Activated gamma-delta T cell treated with Interleukin-2 at 50 U/mL for 16 hours (primary cell): Measurements from ENCODE around the gene ICE2.

Experiments
- DNase-seq: peaks from one replicate; pipeline ENCODE4 v3.0.0-alpha.2; 2020

The ICE2 gene, protein sequence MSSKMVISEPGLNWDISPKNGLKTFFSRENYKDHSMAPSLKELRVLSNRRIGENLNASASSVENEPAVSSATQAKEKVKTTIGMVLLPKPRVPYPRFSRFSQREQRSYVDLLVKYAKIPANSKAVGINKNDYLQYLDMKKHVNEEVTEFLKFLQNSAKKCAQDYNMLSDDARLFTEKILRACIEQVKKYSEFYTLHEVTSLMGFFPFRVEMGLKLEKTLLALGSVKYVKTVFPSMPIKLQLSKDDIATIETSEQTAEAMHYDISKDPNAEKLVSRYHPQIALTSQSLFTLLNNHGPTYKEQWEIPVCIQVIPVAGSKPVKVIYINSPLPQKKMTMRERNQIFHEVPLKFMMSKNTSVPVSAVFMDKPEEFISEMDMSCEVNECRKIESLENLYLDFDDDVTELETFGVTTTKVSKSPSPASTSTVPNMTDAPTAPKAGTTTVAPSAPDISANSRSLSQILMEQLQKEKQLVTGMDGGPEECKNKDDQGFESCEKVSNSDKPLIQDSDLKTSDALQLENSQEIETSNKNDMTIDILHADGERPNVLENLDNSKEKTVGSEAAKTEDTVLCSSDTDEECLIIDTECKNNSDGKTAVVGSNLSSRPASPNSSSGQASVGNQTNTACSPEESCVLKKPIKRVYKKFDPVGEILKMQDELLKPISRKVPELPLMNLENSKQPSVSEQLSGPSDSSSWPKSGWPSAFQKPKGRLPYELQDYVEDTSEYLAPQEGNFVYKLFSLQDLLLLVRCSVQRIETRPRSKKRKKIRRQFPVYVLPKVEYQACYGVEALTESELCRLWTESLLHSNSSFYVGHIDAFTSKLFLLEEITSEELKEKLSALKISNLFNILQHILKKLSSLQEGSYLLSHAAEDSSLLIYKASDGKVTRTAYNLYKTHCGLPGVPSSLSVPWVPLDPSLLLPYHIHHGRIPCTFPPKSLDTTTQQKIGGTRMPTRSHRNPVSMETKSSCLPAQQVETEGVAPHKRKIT

DNA sequence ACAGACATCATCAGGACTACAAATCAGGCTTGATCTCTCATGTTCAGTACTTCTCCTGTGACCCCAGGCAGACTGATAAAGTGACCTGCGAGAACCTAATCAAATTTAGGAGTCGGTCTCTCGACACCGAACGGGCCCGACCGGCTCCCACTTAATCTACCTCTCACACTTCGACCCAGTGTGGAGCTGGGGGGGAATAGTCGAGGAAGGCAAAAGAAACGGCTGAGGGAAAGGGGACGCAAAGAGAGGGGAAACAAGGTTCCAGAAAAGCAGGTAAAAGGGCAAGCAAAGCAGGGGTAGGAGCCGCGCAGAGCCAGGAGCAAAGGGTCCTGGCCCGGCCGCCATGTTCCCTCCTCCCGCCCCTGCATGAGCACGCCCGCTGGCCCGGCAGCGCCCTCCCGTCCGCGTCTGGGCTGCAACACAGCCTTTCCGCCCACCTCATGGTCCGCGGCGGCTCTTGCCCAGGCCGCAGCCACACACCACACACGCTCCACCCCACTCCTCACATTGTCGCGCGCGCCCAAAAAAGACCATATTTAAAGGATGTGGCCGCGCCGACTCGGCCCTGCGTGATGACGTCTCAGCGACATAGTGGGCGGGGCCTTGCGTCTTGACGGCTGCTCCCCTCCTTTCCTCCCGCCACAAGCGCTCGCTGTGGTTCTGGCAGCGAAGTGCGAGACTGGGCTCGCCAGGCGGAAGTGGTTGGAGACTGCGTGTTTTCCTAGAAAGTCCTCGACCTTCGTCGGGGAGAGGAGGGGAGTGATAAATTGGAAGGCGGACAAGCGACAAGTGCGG, at the start of gene ICE2:
TSS of gene ICE2 (minus strand) at position 577 of the 795 bp plus-strand sequence. CDS start 1,165 bp downstream, outside the sequence.
- DNase-seq = peak; percentile 96

DNA sequence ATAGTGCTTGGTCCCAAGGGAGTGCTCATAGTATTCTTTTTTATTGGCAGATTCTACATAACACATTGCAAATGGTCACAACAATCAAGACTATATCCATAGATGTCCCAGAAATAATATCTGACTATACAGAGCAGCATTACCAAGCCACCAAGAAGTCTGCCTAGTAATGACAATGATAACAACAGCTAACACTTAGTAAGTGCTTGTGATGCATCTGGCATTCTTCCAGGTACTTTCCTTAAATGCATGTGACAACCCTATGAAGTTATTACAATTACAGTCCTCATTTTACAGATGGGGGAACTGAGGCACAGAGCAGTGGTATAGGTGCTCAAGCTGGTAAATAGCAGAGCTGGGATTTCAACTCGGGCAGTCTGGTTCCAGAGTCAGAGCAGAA, 49.6 kb upstream of the ICE2 start:
- no peak for DNase-seq

DNA sequence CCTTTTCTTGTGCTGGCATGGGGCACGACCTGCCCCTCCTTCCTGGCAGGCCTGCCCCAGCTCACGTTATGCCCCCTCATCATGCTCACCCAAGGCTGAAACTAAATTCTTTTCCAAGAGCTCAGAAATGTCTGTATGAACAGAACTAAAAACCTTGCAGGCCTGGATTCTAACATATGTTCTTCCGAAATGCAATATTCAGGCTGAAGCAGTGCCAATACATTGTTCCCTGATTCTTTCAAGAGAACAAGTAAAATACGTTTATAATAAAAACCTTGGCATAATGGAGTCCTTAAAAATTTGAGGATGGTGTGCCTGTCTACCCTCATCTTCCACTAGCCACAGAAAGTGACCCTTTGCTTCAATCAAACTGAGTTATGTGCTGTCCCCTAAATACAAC, 48.5 kb upstream of the ICE2 start:
- DNase-seq = no peak

DNA sequence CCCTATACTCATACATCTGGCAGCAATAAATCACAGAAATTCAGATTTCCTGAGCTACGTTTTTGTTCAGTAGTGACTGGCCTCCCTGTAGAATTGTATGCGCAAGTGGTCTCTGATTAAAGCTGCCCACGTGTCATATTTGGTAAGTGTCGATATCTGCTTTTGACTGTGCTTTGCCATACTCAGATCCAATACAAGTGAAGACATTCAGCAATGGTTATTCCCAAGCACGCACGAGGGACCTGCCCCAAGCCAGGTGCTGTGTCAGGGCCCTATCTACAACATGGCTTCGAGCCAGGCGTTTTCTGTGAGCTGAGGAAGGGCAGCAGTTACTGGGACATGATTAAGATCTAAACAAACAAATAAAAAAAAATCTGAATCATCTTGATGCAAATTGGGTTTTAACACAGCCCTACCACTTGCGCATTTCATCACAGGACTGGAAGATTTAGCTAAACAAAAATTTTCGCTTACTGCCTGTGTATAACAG, 47.2 kb upstream of the ICE2 start:
- peak; percentile 37 for DNase-seq

DNA sequence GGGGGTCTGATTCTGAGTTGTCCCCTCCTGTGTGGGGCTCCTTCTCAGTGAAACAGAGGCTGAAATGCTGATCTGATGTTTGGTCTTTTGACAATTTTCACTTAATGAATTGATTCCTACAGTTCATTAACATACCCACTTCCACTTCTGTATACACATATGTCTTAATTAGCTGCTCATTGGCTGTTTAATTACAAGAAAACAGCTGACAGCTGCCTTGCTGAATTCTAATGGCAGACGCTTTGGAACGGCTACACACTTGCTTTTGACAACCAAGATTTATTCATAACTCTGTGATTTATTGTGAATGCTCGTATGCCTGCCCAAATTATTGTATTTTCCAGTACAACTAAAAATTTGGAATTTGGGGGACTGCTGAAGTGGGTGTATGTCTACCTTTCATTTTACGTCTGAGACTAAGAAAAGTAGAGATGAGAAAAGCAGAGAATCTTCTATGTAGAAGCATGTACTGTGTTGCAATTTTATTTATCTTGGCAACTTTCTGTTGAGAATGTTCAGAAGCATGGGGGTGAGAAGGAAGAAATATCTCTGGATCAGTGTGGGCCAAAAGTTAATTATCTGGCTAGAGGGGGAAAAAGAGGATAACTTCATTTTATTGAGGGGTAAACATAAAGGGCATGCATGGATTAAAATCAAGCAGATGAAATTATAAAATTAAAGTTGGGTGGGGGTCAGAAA, 46.5 kb upstream of the ICE2 start:
- no peak for DNase-seq

DNA sequence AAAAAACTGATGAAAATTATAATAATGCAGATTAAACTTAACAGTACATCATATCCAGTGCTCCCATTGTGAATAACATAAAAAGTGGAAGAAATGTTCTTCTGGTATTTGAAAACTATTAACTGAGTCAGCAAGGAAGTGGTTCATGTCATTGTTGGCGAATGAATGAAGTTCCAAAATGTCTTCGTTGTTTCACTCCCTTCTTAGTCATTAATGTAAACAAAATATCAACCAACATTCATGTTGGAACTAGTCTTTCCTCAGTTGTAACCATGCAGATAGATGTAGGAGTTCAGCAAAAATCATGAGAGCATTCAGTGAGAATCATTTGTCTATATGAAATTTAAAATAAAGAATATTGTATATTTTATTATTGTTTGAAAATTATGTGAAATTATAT, 44.1 kb upstream of the ICE2 start:
- DNase-seq = no peak

DNA sequence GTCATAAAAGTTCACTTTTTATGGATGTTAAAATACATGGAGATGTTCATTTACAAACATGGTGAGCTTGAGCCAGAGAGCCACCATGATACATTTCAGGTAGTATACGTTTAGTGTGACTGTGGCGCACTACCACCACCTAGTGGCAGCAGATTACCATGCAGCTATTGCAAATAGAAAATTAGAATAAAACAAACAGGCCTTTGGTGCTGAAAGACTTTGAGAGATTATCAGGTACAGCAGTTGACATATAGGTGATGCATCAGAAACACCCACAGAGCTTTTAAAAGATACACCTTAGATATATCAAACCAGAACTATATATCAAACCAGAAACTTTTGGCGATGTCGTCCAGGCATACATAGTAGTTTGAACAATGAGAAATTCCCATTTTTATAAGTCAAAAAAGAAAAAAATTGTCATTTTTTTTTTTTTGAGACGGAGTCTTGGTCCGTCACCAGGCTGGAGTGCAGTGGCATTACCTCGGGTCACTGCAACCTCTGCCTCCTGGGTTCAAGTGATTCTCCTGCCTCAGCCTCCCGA, 42.0 kb upstream of the ICE2 start:
- peak; percentile 76 for DNase-seq

DNA sequence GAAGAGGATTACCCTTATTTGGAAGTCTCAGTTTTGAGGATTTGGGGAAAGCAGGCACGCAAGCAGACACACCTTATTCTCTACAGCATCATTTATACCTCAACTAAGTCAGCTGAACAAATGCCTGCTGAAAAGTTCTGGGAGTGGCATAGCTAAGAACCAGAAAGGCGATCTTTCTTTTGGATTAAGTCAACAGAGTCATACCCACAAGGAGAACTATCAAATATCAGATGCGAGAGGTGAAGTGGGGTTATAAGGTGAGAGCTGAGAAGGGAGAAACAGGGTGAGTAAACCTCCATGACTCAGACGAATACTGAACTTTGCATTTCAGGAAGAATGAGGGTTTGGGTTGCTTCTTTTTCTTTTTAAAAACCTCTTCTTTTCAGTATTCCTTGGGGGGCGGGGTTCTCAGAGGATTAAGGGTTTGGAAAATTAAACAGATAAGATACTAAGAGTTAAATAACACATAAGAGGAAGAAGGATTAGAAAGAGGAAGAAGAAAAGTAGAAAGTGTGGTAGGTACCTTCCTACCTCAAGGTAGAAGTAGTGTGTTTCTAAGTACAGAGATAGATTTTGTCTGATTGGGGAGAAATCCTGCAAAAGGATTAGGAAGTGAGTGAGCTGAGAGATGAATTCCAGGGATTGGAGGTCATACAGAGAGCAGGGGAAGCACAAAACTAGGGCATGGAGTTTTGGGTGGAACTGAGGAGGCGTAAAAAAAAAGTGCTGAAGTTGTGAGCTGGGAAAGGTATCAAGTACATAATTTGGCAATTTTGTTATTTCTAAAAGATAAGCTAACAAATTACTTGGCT, 41.3 kb upstream of the ICE2 start:
- DNase-seq = no peak

DNA sequence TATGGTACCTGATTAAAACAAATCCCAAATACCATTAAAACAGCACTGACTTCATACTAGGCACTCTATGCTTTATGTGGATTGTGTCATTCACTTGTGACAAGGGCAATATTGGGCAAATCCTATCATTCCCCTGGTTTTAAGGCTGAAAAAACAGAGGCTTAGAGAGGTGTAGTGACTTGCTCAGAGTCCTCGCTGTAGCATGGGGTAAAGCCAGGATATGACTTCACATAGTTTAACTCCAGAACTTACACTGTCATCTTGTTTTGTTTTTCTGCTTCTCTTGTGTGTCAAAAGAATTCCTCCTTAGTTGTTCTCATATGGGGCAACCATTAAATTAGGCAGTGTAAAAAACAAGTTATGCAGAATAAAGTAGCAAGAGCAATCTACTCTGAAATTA, 40.3 kb upstream of the ICE2 start:
- no peak for DNase-seq

DNA sequence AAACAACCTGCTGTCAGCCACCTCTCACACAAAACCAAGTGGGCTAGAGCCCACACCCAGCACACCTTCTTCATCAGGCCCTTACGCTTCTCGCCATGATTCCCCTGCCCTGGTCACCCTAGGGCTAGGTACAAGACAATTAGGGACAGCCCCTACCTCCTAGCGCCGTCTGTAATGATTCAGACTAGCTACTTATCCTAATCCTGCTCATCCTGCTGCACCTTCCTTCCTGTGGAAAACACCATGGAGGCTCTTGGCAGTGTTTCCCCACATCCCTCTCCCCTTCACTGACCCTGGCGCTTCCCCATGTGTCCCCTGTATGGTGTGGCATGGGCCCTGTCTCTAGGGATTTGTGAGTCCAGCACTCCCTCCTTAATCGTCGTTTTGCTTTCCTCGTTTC, 39.6 kb upstream of the ICE2 start:
- DNase-seq = no peak

DNA sequence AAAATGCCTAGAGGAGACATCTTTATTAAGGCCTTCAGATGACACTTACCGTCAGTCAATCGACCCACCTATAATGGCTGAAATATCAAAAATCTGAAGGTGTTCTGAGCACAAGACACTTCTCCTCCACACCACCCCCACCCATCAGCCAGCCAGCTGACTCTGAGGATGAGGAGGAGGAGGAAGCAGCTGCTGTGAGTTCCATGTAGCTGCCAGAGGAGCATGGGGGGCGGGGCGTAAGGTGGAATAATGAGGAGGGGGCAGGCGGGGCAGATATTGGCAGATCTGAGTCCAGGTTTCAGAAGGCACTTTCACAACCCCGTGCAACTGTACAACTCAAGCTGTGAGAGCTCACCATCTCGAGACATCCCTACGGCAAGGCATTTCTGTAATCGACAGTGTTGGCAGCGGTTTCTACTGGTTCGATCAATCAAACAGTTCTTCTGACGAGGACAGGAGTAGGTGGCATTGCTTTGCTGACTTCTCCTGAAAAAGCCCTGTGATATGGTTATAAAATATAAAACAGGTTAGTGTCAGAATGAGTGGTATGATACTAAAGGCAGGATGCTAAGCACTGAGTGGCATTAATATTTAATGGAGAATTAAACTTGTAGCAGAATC, 35.4 kb upstream of the ICE2 start:
- no peak for DNase-seq

DNA sequence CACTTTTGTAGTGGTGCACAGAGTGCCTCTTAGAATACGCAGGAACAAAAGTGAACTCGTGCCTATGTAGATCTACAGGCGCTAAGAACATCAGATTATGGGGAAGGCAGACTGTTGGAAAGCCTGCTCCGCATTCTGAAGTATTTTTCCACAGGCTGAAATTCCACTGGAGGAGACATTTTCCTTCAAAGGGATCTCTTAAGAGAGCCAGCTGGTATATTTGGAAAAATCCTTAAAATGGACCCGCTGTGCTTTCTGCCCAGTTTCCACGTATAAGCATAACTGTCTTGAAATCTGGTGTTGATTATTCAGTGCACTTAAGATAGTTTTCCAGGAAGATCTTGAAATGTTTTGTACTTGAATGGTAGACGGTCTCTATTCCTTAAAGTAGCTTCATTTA, 34.7 kb upstream of the ICE2 start:
- DNase-seq = no peak

DNA sequence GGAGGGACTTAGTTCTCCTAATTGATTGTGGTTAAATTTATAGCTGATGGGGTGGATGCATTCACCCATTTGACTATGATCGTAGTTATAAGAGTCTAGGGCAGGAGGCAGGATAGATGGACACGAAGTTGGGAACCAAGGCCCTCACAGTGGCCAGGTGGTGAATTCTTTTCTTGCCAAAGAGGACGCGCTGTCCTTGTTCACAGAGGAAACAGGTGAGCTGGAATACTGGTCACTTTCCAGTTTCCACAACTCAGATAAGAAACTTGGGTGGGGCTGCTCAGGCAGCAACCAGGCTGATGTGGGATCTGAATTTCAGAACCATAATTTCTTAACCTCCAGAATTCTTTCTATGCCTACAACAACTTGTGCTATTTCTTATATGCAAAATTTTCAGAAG, 34.0 kb upstream of the ICE2 start:
- no peak for DNase-seq

DNA sequence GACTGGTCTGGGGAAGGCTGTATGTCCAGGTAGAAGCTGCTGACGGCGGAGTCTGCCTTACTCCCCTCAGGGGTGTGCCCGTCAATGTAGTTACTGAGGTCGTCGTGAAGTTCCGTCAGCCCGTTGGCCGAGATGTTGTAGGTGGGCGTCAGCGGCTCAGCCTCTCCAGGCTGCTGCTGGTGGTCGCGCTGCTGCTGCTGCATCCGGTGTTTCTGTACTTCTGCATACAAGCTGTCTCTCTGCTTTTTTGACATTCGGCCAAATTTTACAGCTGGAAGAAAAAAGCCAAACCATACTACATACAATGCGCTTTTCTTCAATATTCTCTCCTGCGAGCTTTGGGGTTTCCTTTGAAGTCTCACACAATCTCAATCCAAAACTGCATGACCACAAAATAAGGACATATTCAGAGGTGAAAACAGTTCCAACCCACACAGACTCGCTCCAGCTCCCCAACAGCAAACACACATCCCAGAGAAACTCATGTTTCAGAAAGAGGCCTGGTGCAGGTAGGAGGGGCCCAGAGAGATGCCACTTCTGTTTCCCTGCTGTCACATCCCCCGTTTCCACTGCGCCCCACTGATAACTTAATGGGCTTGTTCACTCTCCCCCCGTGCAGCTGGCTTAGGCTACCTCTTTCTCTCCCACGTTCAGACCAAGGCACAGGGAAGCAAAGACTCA, 32.5 kb upstream of the ICE2 start:
- DNase-seq = no peak

DNA sequence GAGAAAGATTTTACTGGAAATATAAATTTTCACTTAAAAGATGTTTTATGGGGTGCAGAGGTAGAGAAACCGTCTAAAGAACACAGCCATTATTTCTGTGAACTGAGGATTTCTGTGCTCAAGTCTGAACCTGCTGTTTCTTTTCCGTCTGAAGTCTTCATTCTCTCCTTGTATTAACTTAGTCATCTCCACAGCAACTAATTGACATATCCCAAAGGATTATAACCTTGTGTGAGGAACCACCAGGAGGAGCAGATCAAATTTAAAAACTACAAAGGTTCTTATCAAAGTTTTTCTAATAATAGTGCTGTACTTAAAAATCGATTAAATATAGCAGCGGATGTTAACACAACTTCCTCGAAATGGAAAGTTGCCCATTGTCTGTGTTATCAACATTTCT, 31.1 kb upstream of the ICE2 start:
- DNase-seq = no peak

DNA sequence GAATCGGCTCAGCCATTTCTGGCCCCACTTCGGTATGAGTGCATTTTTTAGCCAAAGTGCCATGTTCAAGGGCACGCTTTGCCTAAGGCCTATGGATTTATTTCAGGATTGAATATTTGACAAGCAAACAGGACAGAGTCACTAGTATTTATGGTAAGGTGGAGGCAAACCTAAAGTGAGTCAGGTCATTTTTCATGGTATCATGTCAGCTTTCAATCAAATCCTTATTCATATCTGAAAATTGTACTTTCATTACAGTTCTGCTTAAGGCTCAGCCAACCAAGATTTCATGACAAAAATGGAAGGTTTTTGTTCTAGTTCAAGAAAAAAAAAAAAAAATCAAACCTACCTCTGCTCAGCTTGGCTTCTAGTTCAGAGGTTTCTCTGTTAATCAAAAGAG, 30.5 kb upstream of the ICE2 start:
- no peak for DNase-seq

DNA sequence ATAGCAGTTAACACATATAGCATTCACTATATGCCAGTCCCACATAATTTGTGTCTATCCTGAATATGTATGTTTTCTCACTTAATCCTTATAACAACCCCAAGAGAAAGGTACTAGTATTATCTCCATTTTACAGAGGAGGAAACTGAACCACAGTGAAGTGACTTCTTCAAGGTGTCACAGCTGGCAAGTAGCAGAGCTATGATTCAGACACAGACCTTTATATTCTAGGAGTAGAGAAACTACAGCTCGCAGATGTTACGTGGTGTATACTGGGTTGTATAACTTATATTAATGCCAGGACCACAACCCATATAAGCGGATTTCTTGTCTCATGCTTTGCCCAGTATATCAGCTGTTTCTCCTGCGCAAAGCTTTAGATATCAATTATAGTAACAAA, 29.5 kb upstream of the ICE2 start:
- DNase-seq = no peak

DNA sequence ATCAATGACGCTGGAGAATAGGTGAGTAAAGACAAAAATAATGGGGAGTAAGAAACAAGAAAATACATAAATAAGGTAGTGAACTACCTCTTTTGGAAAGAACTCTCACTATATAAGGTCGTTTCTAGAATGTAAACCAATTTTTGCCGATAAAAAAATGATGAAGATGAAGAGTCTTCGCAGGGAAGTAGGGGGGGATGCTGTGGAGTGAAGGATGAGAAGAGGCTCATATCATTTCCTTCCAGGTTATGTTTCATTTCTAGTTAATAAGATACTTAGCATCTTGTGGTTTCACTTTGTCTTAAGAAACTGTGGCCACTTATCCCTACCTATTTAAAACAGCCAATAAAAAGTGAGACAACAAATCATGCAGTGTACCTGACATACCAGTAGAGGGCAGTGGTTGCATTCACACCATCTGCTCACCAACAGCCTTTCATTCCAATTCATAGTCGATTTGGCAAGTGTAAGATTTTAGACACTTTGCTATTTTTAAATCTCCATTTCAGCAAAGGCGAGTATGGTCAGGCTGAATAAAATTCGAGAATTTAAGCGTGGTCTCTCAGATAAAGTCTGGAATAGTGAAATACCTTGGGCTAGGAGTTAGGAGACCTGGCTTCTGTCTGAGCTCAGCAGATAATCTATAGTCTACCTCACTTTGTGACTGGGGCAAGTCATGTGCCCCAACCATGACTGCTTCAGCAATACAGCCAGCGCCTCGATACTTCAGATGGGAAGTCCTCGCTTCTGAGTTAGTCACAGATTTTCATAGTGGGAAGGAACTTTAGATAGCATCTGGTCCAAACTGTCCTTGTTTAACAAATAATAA, 28.9 kb upstream of the ICE2 start:
- DNase-seq = peak; percentile 50

DNA sequence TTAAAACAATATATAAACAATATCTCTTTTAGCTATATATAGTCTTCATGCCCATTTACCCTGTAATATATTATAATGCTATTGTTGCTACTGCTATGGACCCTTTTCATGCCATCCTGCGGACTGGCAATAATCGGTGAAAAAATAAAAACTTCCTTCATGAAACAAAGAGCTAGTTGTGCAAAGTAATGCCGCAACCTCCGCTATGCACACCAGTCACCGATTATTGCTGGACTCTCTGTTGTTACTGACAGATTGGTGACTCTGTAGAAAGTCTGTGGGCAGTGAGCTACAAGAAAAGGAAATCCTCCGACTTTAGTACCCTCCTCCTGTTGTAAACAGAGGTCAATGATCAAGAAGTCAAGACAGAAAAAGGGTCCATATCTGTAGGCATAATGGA, 17.9 kb upstream of the ICE2 start:
- DNase-seq = no peak
